Stomach (tissue), 4 donors: ENCODE results near the gene TMEM37.

Source experiments
- POLR2A ChIP-seq, 4 donors: fragments of 450-650 bp; IDR thresholded peaks; one replicate each; pipeline ENCODE4 v1.6.1; 2016; ENCODE audit warnings: antibody characterized with exemption in 4 of 4, control low read depth in 2 of 4, mild to moderate bottlenecking in 1 of 4, moderate library complexity in 1 of 4
- POLR2AphosphoS5 ChIP-seq, 3 donors: sonication (generic); formaldehyde crosslinking; IDR thresholded peaks; one replicate each; pipeline ENCODE4 v1.6.1; 2016; ENCODE audit warnings: antibody characterized with exemption in 3 of 3
- TF ChIP-seq, protein P1 (sequence below), 7 experiments: fragments of 450-650 bp in 4 of 7; fragments of 200-600 bp in 3 of 7; sonication (generic) in 3 of 7; IDR thresholded peaks; one replicate each; pipeline ENCODE4 v1.5.1; 2016 to 2019; ENCODE audit warnings: antibody characterized with exemption in 7 of 7, control low read depth in 2 of 7, mild to moderate bottlenecking in 1 of 7

DNA sequence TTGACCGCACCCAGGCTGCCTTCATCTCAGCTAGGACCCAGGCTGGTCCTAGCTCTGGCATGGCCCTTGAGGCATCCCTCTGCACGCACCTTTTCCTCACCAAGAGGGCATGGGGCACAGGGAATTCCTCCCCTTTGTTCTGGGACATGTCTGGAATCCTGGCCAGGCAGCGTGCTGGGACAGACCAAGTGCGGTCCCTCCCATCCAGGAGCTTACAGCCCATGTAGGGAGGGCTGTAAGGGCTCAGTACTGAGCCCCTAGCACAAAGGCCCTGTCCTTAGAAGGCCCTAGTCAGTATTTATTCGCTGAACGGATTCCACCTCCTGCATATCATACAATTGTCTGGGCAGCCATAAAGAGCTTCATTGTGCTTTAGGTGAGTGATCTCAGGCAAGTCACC, 3.0 kb downstream of the TMEM37 start:
- TF ChIP-seq, protein P1, sequence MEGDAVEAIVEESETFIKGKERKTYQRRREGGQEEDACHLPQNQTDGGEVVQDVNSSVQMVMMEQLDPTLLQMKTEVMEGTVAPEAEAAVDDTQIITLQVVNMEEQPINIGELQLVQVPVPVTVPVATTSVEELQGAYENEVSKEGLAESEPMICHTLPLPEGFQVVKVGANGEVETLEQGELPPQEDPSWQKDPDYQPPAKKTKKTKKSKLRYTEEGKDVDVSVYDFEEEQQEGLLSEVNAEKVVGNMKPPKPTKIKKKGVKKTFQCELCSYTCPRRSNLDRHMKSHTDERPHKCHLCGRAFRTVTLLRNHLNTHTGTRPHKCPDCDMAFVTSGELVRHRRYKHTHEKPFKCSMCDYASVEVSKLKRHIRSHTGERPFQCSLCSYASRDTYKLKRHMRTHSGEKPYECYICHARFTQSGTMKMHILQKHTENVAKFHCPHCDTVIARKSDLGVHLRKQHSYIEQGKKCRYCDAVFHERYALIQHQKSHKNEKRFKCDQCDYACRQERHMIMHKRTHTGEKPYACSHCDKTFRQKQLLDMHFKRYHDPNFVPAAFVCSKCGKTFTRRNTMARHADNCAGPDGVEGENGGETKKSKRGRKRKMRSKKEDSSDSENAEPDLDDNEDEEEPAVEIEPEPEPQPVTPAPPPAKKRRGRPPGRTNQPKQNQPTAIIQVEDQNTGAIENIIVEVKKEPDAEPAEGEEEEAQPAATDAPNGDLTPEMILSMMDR (IDR thresholded peaks at IDR 0.05) = no peak
- TF ChIP-seq POLR2A (IDR thresholded peaks at IDR 0.05) = no peak
- TF ChIP-seq POLR2AphosphoS5 (IDR thresholded peaks at IDR 0.05) = no peak
